ENCODE measurements around the gene JDP2.
A peak's percentile ranks its signal among the peaks of the same experiment; 100 is the strongest.

Gene JDP2

DNA sequence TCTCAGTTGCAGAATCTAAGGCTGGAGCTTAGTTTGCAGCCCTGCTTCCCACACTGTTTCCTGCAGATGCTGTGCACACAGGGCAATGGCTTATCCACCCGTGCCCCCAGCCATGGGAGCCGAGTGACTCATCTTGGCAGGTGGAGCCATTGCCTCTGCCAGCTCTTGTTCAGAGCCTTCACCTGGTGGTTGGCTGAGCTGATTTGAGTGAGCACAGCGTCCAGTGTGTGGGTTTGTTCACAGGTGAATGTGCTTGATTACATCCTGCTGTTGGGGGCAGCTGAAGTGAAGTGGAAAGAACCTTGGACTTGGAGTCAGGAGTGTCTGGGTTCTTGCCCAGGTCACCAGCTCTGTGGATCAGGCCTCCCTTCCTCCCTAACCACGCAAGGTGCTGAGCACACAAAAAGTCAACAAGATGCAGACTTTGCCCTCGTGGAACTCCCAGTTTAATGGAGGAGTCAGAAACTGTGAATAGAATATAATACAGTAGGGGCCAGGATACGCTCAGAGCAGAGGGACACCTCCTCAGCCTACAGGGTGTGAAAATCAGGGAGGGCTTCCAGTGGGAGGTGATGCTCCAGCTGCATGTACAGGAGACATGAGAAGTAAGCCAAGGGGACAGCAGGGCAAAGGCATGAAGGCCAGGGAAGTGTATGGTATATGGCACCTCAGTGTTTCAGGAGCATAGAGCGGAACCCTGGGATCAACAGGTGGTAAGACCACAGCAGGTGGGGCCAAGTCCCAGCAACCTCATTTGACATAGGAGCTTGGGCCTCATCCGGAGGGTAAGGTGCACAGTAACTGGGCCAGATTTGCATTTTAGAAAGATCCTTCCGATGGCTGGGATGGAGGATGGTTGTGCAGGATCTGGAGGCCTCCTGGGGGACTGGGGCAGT is 22.8 kb downstream of the JDP2 start:
- peaks cover 88% of the 10 kb centered on the region; the same call in 1 of the 2 replicates for H4K20me1 ChIP-seq
- H3K27me3 ChIP-seq: no peaks in the 10 kb centered on the region
- TF ChIP-seq Cebpa-rat (IDR thresholded peaks at IDR 0.05): no peak
- peaks cover 38% of the 10 kb centered on the region; the same call in 1 of the 2 replicates for H3K36me3 ChIP-seq
- no peaks in the 10 kb centered on the region for H3K9me3 ChIP-seq
- no peak overlapping the region for H3K27ac ChIP-seq
- H3K4me2 ChIP-seq: no peak overlapping the region
- H3K4me1 ChIP-seq: peaks cover 46% of the 10 kb centered on the region
- no peak overlapping the region for H3K4me3 ChIP-seq
- no peak overlapping the region for H3K9ac ChIP-seq

DNA sequence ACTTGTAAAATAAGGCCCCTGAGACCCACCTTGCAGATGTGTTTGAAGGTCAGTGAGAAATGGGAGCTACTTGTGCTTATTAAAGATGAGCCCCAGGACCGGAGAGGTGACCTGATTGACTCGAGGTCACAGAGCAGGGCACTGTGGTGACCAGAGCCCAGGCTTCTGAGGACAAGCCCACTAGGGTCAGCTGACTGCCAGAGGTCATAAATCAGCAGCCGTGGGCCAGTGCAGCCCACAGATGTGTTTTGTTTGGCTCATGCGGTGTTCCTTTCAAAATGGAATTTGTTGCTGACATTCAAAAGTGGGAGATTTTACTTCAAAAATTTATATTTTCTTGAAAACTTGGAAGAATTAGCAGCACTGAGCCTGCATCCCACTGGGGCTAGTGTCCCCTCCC is 24.5 kb downstream of the JDP2 start:
- peak overlapping the region; percentile 55 for H3K4me2 ChIP-seq
- no peak overlapping the region for H3K4me3 ChIP-seq
- no peaks in the 10 kb centered on the region for H3K9me3 ChIP-seq
- H4K20me1 ChIP-seq: peaks cover 96% of the 10 kb centered on the region; the same call in 1 of the 2 replicates
- peaks cover 43% of the 10 kb centered on the region; the same call in 1 of the 2 replicates for H3K36me3 ChIP-seq
- H3K4me1 ChIP-seq: peaks cover 35% of the 10 kb centered on the region
- H3K27ac ChIP-seq: peak overlapping the region; percentile 55
- H3K27me3 ChIP-seq: no peaks in the 10 kb centered on the region
- no peak for TF ChIP-seq Cebpa-rat (IDR thresholded peaks at IDR 0.05)
- peak overlapping the region; percentile 48; the same call in 1 of the 2 replicates for H3K9ac ChIP-seq

DNA sequence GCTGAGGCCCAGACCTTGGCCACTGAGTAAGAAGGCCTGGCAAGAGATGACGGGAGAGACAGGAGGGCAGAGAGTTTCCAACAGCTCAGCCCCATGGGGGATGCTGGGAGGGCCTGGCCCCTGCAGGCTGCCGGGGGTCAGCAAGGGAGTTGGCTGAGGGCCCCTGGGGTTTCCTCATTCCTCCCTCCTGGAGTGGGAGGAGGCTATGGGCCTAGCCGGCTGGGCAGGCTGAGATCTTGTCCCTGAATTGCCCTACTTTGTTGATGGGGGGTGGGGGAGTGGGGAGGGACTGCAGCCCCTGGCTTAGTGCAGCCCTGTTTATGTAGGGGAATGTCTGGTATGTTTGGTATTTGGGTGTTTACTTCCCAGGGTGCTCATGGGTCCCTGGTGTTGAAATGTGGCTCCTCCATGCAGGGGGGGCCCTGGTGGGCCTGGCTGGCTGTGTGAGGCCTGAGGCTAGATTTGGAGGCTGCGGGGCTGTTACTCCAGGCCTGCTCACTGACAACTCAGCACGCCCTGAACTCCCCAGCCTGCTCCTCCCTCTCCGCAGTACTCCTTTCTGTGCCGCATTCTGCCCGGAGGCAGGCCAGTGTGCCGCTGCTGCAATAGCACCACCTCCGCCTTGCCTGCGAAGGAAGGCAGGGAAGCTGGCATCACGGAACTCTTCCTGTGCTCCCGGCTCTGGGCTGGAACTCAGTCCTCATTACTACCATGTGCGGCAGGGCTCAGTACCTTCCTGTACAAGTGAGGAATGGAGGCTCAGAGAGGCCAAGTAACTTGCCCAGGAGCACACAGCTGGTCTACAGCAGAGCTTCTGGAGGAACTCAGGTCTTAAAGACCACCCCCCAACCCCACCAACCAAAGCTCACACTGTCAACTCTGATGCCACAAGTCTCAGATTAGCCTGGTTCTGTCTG is 25.3 kb downstream of the JDP2 start:
- Histone ChIP-seq H3K4me2 (peak overlapping the region; percentile 55), H3K27me3 (no peaks in the 10 kb centered on the region), H3K9ac (peak overlapping the region; percentile 48; the same call in 1 of the 2 replicates), H3K36me3 (peaks cover 42% of the 10 kb centered on the region; the same call in 1 of the 2 replicates), H4K20me1 (peaks cover 97% of the 10 kb centered on the region; the same call in 1 of the 2 replicates), H3K4me1 (peaks cover 35% of the 10 kb centered on the region), H3K4me3 (no peak overlapping the region), H3K9me3 (no peaks in the 10 kb centered on the region), H3K27ac (peak overlapping the region; percentile 55)
- no peak for TF ChIP-seq Cebpa-rat (IDR thresholded peaks at IDR 0.05)

DNA sequence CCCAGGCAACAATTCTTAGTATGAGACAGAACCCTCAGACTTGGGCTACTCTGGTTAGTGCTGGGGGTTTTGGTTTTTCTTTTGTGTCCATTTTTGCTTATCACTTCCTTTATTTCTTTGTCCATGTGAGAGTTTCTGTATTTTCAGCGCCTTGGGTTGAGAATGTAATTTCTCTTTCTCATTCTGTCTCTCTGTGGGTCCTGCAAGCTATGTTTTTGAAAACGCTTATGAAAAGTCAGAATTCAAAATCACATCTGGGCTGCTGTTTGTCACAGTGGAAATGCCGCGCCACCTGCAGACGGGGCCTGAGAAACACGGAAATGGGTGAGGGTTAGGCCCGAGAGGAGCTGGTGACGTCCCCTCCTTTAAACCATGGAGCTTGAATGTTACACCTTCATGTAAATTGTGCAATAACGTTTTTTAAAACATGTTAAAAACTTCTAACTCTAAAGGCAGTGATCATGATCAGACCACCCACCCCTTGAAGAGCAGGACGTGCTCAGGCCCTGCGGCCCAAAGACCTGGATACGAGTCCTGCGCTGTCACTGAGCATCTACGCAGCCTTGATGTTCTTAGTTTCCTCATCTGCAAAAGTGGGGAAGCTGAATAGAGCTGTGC is 26.1 kb downstream of the JDP2 start:
- no peaks in the 10 kb centered on the region for H3K27me3 ChIP-seq
- peak overlapping the region; percentile 55 for H3K27ac ChIP-seq
- no peak; the same call in 1 of the 2 replicates for TF ChIP-seq Cebpa-rat (IDR thresholded peaks at IDR 0.05)
- H4K20me1 ChIP-seq: peaks cover 97% of the 10 kb centered on the region; the same call in 1 of the 2 replicates
- peak overlapping the region; percentile 55 for H3K4me2 ChIP-seq
- peaks cover 43% of the 10 kb centered on the region for H3K4me1 ChIP-seq
- H3K36me3 ChIP-seq: peaks cover 35% of the 10 kb centered on the region; the same call in 1 of the 2 replicates
- no peaks in the 10 kb centered on the region for H3K9me3 ChIP-seq
- H3K4me3 ChIP-seq: no peak overlapping the region
- 0 out of 2 replicates have a peak overlapping the region, but pooled peaks have one; percentile 48 for H3K9ac ChIP-seq

DNA sequence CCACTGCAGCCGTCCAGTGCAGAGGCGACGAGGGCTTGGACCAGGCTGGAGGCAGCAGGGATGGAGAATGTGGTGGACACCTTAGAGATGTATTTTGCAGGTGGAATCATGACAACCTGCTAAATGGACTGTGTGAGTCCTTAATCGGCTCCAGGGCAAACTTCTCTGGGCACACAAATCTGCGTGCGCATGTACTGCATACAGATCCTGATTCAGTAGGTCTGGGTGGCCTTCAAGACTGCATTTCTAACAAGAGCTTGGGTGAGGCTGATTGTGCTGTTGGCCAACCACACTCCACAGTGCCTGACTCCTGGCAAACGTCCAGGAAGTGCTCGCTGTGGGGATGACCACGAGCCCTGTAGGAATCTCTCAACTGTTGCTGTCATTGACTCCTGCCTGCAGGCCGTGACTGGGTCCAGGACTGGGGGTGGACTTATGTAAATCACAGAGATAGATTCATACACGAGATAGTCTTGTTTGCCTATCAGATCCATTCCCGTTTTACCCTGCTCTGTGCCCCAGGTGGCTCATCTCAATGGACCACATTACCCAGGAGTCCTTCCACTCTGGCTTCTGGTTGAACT is 27.2 kb downstream of the JDP2 start:
- H3K4me2 ChIP-seq: no peak overlapping the region
- TF ChIP-seq Cebpa-rat (IDR thresholded peaks at IDR 0.05): no peak
- H3K9ac ChIP-seq: no peak overlapping the region
- H3K4me1 ChIP-seq: peaks cover 54% of the 10 kb centered on the region
- no peak overlapping the region for H3K4me3 ChIP-seq
- no peaks in the 10 kb centered on the region for H3K9me3 ChIP-seq
- H3K36me3 ChIP-seq: peaks cover 32% of the 10 kb centered on the region; the same call in 1 of the 2 replicates
- H4K20me1 ChIP-seq: peaks cover 97% of the 10 kb centered on the region; the same call in 1 of the 2 replicates
- no peak overlapping the region for H3K27ac ChIP-seq
- H3K27me3 ChIP-seq: no peaks in the 10 kb centered on the region

DNA sequence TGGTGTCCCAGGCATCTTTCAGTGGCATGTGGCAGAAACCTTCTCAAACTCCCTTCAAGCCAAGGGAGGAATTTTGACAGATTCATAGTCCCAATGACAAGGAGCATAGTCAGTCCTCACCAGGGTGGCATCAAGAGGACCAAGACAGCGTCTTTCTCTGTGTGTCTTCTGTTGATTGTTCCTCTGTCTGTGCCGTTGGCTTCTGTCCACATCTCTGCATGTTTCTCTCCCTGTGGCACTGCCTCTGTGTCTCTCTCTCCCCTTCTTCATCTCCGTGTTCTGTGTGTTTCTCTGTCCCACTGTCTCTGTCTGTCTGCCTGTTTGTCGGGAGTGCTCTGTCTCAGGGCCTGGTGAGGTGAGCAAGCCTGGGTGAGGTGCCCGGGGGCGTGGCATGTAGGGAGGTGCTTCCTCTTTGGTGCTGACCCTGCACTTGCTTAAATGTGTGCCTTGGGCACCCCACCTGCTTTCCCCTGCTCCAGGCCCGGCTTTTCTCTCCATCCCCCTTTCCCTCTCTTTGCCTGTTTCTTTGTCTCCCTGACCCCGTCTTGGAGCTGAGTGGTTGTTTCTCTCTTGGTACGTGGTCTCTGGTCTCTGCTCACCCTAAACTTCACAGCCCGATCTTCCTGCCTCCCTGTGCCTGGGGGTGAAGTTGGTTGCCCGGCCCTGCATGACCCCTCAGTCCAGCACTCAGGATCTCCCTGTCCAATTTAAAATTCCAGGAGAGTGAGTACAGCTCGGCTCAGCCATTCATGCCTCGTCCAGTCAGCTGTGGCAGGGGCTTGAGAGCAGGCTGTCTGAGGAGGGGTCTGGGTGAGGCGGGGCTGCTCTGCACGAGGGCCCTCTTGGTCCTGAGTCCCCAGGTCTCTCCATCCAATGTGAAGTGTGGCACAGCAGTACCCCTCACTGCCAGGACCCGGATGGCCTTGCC is 28.5 kb downstream of the JDP2 start:
- H3K27me3 ChIP-seq: no peaks in the 10 kb centered on the region
- H3K9me3 ChIP-seq: no peaks in the 10 kb centered on the region
- H3K36me3 ChIP-seq: peaks cover 37% of the 10 kb centered on the region
- H4K20me1 ChIP-seq: peaks cover 98% of the 10 kb centered on the region; the same call in 1 of the 2 replicates
- no peak overlapping the region for H3K9ac ChIP-seq
- H3K27ac ChIP-seq: 0 out of 2 replicates have a peak overlapping the region, but pooled peaks have one; percentile 6
- no peak for TF ChIP-seq Cebpa-rat (IDR thresholded peaks at IDR 0.05)
- H3K4me3 ChIP-seq: no peak overlapping the region
- H3K4me1 ChIP-seq: peaks cover 67% of the 10 kb centered on the region
- H3K4me2 ChIP-seq: no peak overlapping the region

DNA sequence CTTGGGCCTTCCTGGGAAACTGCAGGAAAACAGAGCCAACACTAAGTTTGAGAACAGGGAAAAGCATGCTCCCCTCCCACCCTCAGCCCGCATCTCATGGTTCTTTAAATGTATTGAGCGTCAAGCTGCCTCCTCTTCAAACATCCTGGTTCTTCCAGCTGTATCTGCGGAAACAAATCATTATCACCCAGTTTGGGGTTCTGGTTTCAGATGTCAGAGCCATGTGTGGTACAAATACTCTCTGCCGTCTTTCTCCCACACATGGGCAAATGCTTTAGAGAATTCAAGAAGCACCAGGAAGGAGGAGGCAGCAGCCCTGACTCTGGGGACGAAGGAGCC is 29.1 kb downstream of the JDP2 start:
- Histone ChIP-seq H3K4me1 (peaks cover 70% of the 10 kb centered on the region), H3K4me2 (no peak overlapping the region), H3K9ac (no peak overlapping the region), H3K36me3 (peaks cover 40% of the 10 kb centered on the region), H3K27me3 (no peaks in the 10 kb centered on the region), H3K9me3 (no peaks in the 10 kb centered on the region), H4K20me1 (peaks cover 98% of the 10 kb centered on the region; the same call in 1 of the 2 replicates), H3K27ac (no peak overlapping the region), H3K4me3 (no peak overlapping the region)
- TF ChIP-seq Cebpa-rat (IDR thresholded peaks at IDR 0.05): no peak

DNA sequence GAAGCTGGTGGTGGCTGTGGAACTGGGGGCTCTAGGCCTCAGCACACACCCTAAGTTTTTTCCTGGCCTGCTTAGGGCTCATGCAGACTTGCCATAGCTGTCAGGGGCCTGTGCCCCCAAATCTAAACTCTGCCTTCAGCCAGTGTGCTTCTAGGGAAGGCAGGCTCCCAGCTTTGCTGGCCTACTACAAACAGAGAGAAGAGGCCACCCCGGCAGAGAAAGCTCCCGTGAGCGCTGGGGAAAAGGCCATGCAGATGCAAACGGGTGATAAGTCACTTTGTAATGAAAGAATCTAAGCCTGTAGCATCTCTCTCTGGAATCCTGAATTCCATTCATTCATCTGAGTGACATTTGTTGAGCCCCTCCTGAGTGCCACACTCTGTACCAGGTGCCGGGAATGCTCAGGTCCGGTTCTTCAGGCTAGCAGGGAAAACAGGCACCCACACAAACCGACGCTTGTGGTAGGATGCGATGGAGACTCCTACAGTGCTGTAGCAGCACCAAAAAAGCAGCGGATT is 29.9 kb downstream of the JDP2 start:
- TF ChIP-seq Cebpa-rat (IDR thresholded peaks at IDR 0.05): no peak
- H3K4me2 ChIP-seq: no peak overlapping the region
- no peak overlapping the region for H3K4me3 ChIP-seq
- H3K4me1 ChIP-seq: peaks cover 63% of the 10 kb centered on the region
- H3K27ac ChIP-seq: no peak overlapping the region
- no peak overlapping the region for H3K9ac ChIP-seq
- H3K36me3 ChIP-seq: peaks cover 47% of the 10 kb centered on the region
- H4K20me1 ChIP-seq: peaks cover 93% of the 10 kb centered on the region; the same call in 1 of the 2 replicates
- no peaks in the 10 kb centered on the region for H3K27me3 ChIP-seq
- H3K9me3 ChIP-seq: no peaks in the 10 kb centered on the region
